Measurements from ENCODE around the gene MAPRE3. TPM values are rescaled to one million over a fixed set of nuclear protein-coding genes. Genes with fewer than 3 reads are reported as not detected.

Gene MAPRE3
- total RNA-seq, 3 donors from 2014 or later = 3.7 to 4.3 (median 3.8) TPM

- Mint-ChIP-seq H3K4me1 (ENCODE audit: low read depth) (peaks cover 1% of the 10 kb centered on the region), H3K9me3 (no peaks in the 10 kb centered on the region), H3K27me3 (ENCODE audit: low read depth) (peaks cover 17% of the 10 kb centered on the region), H3K36me3 (ENCODE audit: insufficient read depth) (no peaks in the 10 kb centered on the region), H3K4me3 (no peak overlapping the region)
- ATAC-seq = no peak
- DNase-seq = no peak
Observed at GRCh38 chr2:26940001-26940400, 30.4 kb upstream of the MAPRE3 start.

GRCh38 chr2:26941486-26941885, 29.0 kb upstream of the MAPRE3 start:
- H3K27me3 Mint-ChIP-seq (ENCODE audit: low read depth) = peaks cover 21% of the 10 kb centered on the region
- H3K9me3 Mint-ChIP-seq = no peaks in the 10 kb centered on the region
- ATAC-seq (no peak), DNase-seq (no peak)
- no peaks in the 10 kb centered on the region for H3K36me3 Mint-ChIP-seq (ENCODE audit: insufficient read depth)
- H3K4me1 Mint-ChIP-seq (ENCODE audit: low read depth) = peaks cover 1% of the 10 kb centered on the region
- H3K4me3 Mint-ChIP-seq = no peak overlapping the region

- Mint-ChIP-seq H3K9me3 (no peaks in the 10 kb centered on the region), H3K36me3 (ENCODE audit: insufficient read depth) (no peaks in the 10 kb centered on the region), H3K4me3 (no peak overlapping the region), H3K4me1 (ENCODE audit: low read depth) (peaks cover 1% of the 10 kb centered on the region), H3K27me3 (ENCODE audit: low read depth) (peaks cover 21% of the 10 kb centered on the region)
- DNase-seq (peak; percentile 54), ATAC-seq (peak; percentile 58 to 63)
Observed at GRCh38 chr2:26942543-26943295, 27.7 kb upstream of the MAPRE3 start.

- Mint-ChIP-seq H3K36me3 (ENCODE audit: insufficient read depth) (no peaks in the 10 kb centered on the region), H3K9me3 (no peaks in the 10 kb centered on the region), H3K27me3 (ENCODE audit: low read depth) (peaks cover 25% of the 10 kb centered on the region), H3K4me3 (no peak overlapping the region), H3K4me1 (ENCODE audit: low read depth) (peaks cover 1% of the 10 kb centered on the region)
- no peak for ATAC-seq
- DNase-seq = no peak
Observed at GRCh38 chr2:26945991-26946750, 24.3 kb upstream of the MAPRE3 start.

- Mint-ChIP-seq H3K36me3 (ENCODE audit: insufficient read depth) (no peaks in the 10 kb centered on the region), H3K4me3 (no peak overlapping the region), H3K9me3 (no peaks in the 10 kb centered on the region), H3K4me1 (ENCODE audit: low read depth) (peaks cover 1% of the 10 kb centered on the region), H3K27me3 (ENCODE audit: low read depth) (peaks cover 25% of the 10 kb centered on the region)
- ATAC-seq (no peak), DNase-seq (no peak)
Observed at GRCh38 chr2:26946841-26947784, 23.3 kb upstream of the MAPRE3 start.

- no peak for DNase-seq
- no peaks in the 10 kb centered on the region for H3K4me1 Mint-ChIP-seq (ENCODE audit: low read depth)
- no peaks in the 10 kb centered on the region for H3K9me3 Mint-ChIP-seq
- no peaks in the 10 kb centered on the region for H3K36me3 Mint-ChIP-seq (ENCODE audit: insufficient read depth)
- no peak for ATAC-seq
- H3K27me3 Mint-ChIP-seq (ENCODE audit: low read depth) = peaks cover 24% of the 10 kb centered on the region
- H3K4me3 Mint-ChIP-seq = no peak overlapping the region
Observed at GRCh38 chr2:26948800-26949199, 21.6 kb upstream of the MAPRE3 start.

- DNase-seq = no peak
- ATAC-seq = no peak
- no peaks in the 10 kb centered on the region for H3K9me3 Mint-ChIP-seq
- no peak overlapping the region for H3K4me3 Mint-ChIP-seq
- H3K4me1 Mint-ChIP-seq (ENCODE audit: low read depth) = no peaks in the 10 kb centered on the region
- peaks cover 23% of the 10 kb centered on the region for H3K27me3 Mint-ChIP-seq (ENCODE audit: low read depth)
- H3K36me3 Mint-ChIP-seq (ENCODE audit: insufficient read depth) = no peaks in the 10 kb centered on the region
Observed at GRCh38 chr2:26950246-26950645, 20.2 kb upstream of the MAPRE3 start.

- no peak overlapping the region for H3K4me3 Mint-ChIP-seq
- DNase-seq = no peak
- H3K9me3 Mint-ChIP-seq = no peaks in the 10 kb centered on the region
- peaks cover 26% of the 10 kb centered on the region for H3K27me3 Mint-ChIP-seq (ENCODE audit: low read depth)
- no peak for ATAC-seq
- no peaks in the 10 kb centered on the region for H3K36me3 Mint-ChIP-seq (ENCODE audit: insufficient read depth)
- H3K4me1 Mint-ChIP-seq (ENCODE audit: low read depth) = no peaks in the 10 kb centered on the region
Observed at GRCh38 chr2:26951236-26951635, 19.2 kb upstream of the MAPRE3 start.

- no peak for DNase-seq
- no peak overlapping the region for H3K4me3 Mint-ChIP-seq
- H3K9me3 Mint-ChIP-seq = no peaks in the 10 kb centered on the region
- no peaks in the 10 kb centered on the region for H3K36me3 Mint-ChIP-seq (ENCODE audit: insufficient read depth)
- no peak for ATAC-seq
- no peaks in the 10 kb centered on the region for H3K4me1 Mint-ChIP-seq (ENCODE audit: low read depth)
- peaks cover 30% of the 10 kb centered on the region for H3K27me3 Mint-ChIP-seq (ENCODE audit: low read depth)
Observed at GRCh38 chr2:26952374-26952773, 18.1 kb upstream of the MAPRE3 start.

- DNase-seq = no peak
- no peaks in the 10 kb centered on the region for H3K9me3 Mint-ChIP-seq
- H3K4me3 Mint-ChIP-seq = no peak overlapping the region
- peaks cover 34% of the 10 kb centered on the region for H3K27me3 Mint-ChIP-seq (ENCODE audit: low read depth)
- no peak for ATAC-seq
- no peaks in the 10 kb centered on the region for H3K4me1 Mint-ChIP-seq (ENCODE audit: low read depth)
- H3K36me3 Mint-ChIP-seq (ENCODE audit: insufficient read depth) = no peaks in the 10 kb centered on the region
Observed at GRCh38 chr2:26954135-26954534, 16.3 kb upstream of the MAPRE3 start.

GRCh38 chr2:26957041-26957440, 13.4 kb upstream of the MAPRE3 start:
- H3K9me3 Mint-ChIP-seq = no peaks in the 10 kb centered on the region
- no peaks in the 10 kb centered on the region for H3K36me3 Mint-ChIP-seq (ENCODE audit: insufficient read depth)
- no peak for DNase-seq
- ATAC-seq = no peak
- peaks cover 45% of the 10 kb centered on the region for H3K27me3 Mint-ChIP-seq (ENCODE audit: low read depth)
- no peak overlapping the region for H3K4me3 Mint-ChIP-seq
- no peaks in the 10 kb centered on the region for H3K4me1 Mint-ChIP-seq (ENCODE audit: low read depth)

- Mint-ChIP-seq H3K4me1 (ENCODE audit: low read depth) (no peaks in the 10 kb centered on the region), H3K4me3 (no peak overlapping the region), H3K9me3 (no peaks in the 10 kb centered on the region), H3K27me3 (ENCODE audit: low read depth) (peaks cover 46% of the 10 kb centered on the region), H3K36me3 (ENCODE audit: insufficient read depth) (no peaks in the 10 kb centered on the region)
- ATAC-seq (no peak), DNase-seq (no peak)
Observed at GRCh38 chr2:26957534-26957933, 12.9 kb upstream of the MAPRE3 start.

- peaks cover 50% of the 10 kb centered on the region for H3K27me3 Mint-ChIP-seq (ENCODE audit: low read depth)
- ATAC-seq (no peak), DNase-seq (no peak)
- no peak overlapping the region for H3K4me3 Mint-ChIP-seq
- H3K36me3 Mint-ChIP-seq (ENCODE audit: insufficient read depth) = no peaks in the 10 kb centered on the region
- H3K4me1 Mint-ChIP-seq (ENCODE audit: low read depth) = no peaks in the 10 kb centered on the region
- no peaks in the 10 kb centered on the region for H3K9me3 Mint-ChIP-seq
Observed at GRCh38 chr2:26959331-26959730, 11.1 kb upstream of the MAPRE3 start.

GRCh38 chr2:26964446-26965130, 5.8 kb upstream of the MAPRE3 start:
- no peak for ATAC-seq
- no peak for DNase-seq
- H3K36me3 Mint-ChIP-seq (ENCODE audit: insufficient read depth) = no peaks in the 10 kb centered on the region
- H3K9me3 Mint-ChIP-seq = no peaks in the 10 kb centered on the region
- peaks cover 32% of the 10 kb centered on the region for H3K27me3 Mint-ChIP-seq (ENCODE audit: low read depth)
- peaks cover 9% of the 10 kb centered on the region for H3K4me1 Mint-ChIP-seq (ENCODE audit: low read depth)
- H3K4me3 Mint-ChIP-seq = no peak overlapping the region
